CD4-positive, alpha-beta T cell treated with Interleukin-1 beta for 1 hour (primary cell): ENCODE measurements around the gene TMEM131.
A peak's percentile ranks its signal among the peaks of the same experiment; 100 is the strongest.

Source experiments
- DNase-seq, 2 donors: peaks; one replicate each; pipeline ENCODE4 v3.0.0-alpha.2; 2020 to 2022

TMEM131 gene

GRCh38 chr2:97792416-97792815 lies 203.3 kb downstream of the TMEM131 start:
- no peak for DNase-seq

GRCh38 chr2:97788986-97789644 lies 206.6 kb downstream of the TMEM131 start:
- no peak for DNase-seq

GRCh38 chr2:97785818-97786217 lies 209.9 kb downstream of the TMEM131 start:
- no peak for DNase-seq

- no peak for DNase-seq
These were observed 210.8 kb downstream of the TMEM131 start for GRCh38 chr2:97784953-97785352.

GRCh38 chr2:97781981-97782380 lies 213.8 kb downstream of the TMEM131 start:
- DNase-seq: no peak

GRCh38 chr2:97779141-97779540 lies 216.6 kb downstream of the TMEM131 start:
- DNase-seq: no peak

- DNase-seq: no peak
These were observed 220.7 kb downstream of the TMEM131 start for GRCh38 chr2:97775074-97775473.

- no peak for DNase-seq
These were observed 221.3 kb downstream of the TMEM131 start for GRCh38 chr2:97774425-97774824.

- no peak for DNase-seq
These were observed 225.3 kb downstream of the TMEM131 start for GRCh38 chr2:97770445-97770844.

GRCh38 chr2:97769711-97770110 lies 226.0 kb downstream of the TMEM131 start:
- DNase-seq: no peak

GRCh38 chr2:97769308-97769707 lies 226.4 kb downstream of the TMEM131 start:
- DNase-seq: no peak

GRCh38 chr2:97766567-97766966 lies 229.2 kb downstream of the TMEM131 start:
- DNase-seq: no peak

GRCh38 chr2:97765933-97766332 lies 229.8 kb downstream of the TMEM131 start:
- no peak for DNase-seq

- DNase-seq: no peak
These were observed 231.0 kb downstream of the TMEM131 start for GRCh38 chr2:97764559-97765263.

GRCh38 chr2:97763176-97763845 lies 232.4 kb downstream of the TMEM131 start:
- DNase-seq: no peak

GRCh38 chr2:97761192-97761591 lies 234.6 kb downstream of the TMEM131 start:
- DNase-seq: peak; percentile 34 to 53

- DNase-seq: no peak
These were observed 235.2 kb downstream of the TMEM131 start for GRCh38 chr2:97760480-97761049.

- DNase-seq: no peak
These were observed 235.9 kb downstream of the TMEM131 start for GRCh38 chr2:97759727-97760407.

GRCh38 chr2:97758131-97758705 lies 237.5 kb downstream of the TMEM131 start:
- no peak for DNase-seq

- no peak for DNase-seq
These were observed 238.7 kb downstream of the TMEM131 start for GRCh38 chr2:97757062-97757461.

- no peak for DNase-seq
These were observed 240.3 kb downstream of the TMEM131 start for GRCh38 chr2:97755491-97755890.

- no peak for DNase-seq
These were observed 240.9 kb downstream of the TMEM131 start for GRCh38 chr2:97754690-97755346.
